Activated naive CD4-positive, alpha-beta T cell treated with Interleukin-2 at 50 U/mL for 16 hours (primary cell): ENCODE data around the gene LRRIQ3.
"Not testable (repeated sequence)": the region's sequence is repeated elsewhere in the genome, so short reads cannot be mapped to it uniquely, and the experiment has no call there.

ENCODE experiments used
- DNase-seq: peaks from one replicate; pipeline ENCODE4 v3.0.0-alpha.2; 2020

LRRIQ3 gene

DNA sequence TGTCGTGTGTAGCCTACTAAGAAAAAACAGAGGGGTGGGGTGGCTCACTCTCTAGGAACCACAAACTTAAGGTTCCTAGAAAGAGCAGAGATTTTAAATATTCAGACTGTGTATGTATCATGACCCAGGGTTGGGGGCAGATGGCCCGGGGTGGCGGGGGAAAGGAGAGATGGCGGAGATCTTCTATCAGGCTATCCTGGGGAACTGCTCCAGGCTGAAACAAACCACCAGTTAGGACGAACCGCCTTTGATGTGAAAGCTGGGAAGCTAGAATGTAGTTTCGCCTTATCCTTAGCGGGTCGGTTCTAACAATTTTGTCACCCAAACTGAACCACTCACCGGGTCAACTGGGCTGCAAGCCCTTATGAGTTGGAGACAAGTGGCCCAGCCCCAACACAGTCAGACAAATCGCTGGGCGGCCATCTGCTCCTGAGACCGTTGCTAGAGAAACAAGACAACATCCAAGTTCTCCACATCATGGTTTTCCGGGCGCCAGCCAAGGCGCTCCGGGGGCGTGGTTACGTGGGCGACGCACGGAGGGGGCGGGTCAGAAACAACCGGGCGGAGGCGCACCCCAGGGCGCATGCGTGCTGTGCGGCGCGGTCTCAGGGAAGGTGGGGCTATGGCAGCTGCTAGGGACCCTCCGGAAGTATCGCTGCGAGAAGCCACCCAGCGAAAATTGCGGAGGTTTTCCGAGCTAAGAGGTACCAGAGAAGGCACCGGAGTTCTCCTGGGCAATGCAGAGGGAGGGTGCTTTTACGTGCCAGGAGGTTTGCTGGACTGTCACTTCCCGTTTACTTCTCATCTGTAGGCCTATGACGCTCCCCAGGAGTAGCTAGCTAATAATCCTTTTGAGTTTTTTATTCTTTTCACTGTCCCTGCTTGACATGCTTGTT, at the start of gene LRRIQ3, which contains the start of gene FPGT:
Gene LRRIQ3, minus strand, starts transcription at position 520 of the 896 bp plus-strand sequence. CDS start 14,492 bp downstream, outside the sequence.
Gene FPGT, plus strand, starts transcription at position 586 of the 896 bp plus-strand sequence. Its CDS starts 37 bp downstream, at position 623.
- peak; percentile 94 for DNase-seq

DNA sequence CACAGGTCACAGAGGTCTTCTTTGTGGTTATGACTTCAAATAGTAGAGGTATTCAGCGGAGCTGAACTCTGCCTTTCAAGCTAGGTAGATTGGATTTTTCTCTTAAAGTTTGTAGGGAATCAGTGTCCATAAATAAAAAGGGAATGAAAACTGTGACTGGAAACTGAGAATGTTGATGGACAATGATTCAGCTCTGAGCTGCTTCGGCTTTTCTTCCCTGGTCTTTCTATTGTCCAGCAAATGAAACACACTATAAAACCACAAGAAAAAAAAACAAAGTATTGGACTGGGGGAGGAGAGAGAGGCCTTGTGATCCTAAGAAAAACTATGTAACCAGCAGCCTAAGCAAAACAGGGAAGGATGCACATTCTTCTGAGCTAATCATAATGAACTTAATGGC, 48.3 kb upstream of the LRRIQ3 start:
- no peak for DNase-seq

DNA sequence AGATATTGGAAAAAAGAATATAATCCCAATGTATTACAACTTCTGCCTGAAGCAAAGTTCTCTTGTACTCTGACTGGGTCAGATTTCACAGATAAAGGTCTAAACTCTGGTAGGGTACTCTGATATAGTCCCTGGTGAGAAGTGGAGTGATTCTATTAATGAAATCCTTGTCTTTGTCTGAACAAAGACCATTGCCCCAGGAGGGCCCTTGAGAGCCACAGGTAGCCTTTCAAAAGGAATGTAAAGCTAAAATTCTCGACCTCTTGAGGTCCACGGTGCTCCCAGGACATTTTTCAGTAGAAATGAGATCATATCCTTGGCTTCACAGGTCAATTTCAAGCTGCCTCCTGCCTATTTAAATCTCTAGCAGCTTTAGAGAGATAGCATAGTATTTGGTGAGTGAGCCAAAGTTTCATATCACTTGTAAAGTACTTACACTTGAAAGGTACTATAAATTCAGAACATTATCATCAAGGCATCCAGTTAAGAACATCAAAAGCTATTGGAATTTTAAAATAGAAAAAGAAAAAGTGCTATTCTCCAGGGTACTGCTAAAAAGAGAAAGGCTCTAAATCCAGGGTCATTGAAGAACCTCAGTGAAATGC, 47.3 kb upstream of the LRRIQ3 start:
- no peak for DNase-seq

- no peak for DNase-seq
Measured at GRCh38 chr1:74237787-74238186, 39.8 kb upstream of the LRRIQ3 start.

- DNase-seq: no peak
Measured at GRCh38 chr1:74237035-74237434, 39.1 kb upstream of the LRRIQ3 start.

DNA sequence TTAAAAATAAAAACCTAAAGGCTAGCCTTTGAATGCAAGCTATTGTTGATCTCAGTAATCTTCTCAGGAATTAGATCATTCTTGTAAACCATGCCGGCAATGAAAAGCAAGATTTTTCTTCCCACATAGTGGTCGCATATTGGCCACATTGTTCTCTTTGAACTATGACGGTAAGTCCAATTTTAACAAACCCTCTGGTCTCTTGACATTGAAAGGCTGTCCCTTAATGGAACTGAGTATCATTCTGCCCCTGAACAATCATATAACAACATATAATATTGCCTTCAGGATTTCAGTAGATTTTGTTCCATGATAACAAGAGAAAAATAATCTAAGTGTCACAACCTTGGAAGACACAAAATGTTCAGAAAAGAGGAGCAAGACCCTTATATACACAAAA, 38.5 kb upstream of the LRRIQ3 start:
- no peak for DNase-seq

DNA sequence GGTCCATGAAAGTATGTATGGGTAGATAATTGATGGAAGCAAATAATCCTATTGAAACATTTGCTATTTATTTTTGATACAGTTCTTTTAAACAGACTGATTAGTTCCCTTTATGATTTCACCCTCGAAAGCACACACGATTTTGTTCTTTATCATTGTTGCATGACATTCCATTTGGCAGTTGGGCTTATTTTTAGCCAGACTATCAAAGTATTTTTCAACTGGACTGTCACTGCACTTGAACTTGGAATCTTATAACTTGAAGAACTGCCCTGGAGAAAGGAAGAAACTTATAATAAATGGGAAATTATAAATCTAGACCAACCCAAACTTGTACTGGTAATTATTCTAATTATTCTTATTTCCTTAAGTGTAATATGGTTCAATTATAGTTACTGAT, 37.2 kb upstream of the LRRIQ3 start, which contains the start of gene TNNI3K:
Gene TNNI3K, plus strand, starts transcription at position 235 of the 400 bp plus-strand sequence. Its CDS starts 65 bp downstream, at position 300.
- no peak for DNase-seq

DNA sequence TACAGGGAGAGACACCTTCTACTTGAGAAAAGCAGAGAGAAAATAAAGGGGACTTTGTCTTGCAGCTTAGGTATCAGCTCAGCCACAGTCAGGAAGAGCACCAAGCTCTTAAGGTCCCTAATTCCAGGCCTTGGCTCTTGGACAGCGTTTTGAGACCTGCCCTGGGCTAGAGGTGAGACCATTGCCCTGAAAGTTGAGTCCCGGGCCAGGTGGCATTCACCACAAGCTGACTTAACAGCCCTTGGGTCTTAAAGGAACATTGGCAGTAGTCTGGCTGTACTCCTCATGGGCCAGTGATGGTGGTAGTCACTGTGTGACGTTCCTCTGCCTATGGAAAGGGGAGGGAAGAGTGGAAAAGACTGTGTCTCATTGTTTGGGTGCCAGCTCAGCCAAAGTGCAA, 25.5 kb upstream of the LRRIQ3 start:
- DNase-seq: no peak

DNA sequence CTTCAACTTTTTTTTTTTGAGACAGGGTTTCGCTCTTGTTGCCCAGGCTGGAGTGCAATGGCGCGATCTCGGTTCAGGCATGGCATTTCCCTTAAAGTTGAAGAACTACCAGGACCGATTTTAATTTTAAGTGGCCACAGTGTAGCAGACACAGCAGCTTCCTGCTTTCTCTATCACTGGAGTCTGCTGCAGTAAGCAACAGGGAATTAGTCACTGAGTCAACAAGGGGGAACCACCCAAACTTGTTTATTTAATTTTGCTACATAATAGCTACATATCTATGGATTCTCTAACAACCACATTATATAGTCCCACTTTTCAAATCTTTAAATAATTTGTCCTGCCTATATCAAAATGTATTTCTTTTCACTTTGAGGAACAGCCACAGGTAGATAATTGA, 24.7 kb upstream of the LRRIQ3 start:
- DNase-seq: no peak

DNA sequence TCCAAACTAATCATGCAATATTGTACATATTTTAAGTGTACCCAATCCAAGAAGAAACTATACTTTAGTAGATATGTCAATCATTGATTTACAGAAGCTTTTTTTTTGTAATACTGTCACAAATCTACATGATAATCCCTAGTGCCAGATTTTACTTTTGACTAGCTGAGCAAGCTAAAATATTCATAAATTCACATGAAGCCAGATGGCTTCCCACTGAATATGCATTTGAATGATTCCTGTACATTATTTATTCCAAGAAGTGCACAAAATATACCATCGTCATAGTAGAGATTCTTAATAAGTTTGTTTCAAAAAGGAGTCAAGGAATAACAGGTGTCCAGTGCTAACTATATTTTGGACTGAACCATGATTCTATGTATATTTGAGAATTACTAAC, 17.3 kb upstream of the LRRIQ3 start:
- DNase-seq: no peak

DNA sequence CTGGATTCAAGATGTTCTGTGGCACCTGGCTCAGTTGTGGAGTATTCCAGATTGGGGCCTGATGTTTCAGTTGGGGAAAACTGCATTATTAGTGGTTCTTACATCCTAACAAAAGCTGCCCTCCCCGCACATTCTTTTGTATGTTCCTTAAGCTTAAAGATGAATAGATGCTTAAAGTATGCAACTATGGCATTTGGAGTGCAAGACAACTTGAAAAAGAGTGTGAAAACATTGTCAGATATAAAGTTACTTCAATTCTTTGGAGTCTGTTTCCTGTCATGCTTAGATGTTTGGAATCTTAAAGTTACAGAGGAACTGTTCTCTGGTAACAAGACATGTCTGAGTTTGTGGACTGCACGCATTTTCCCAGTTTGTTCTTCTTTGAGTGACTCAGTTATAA, 7.3 kb upstream of the LRRIQ3 start:
- DNase-seq: no peak

DNA sequence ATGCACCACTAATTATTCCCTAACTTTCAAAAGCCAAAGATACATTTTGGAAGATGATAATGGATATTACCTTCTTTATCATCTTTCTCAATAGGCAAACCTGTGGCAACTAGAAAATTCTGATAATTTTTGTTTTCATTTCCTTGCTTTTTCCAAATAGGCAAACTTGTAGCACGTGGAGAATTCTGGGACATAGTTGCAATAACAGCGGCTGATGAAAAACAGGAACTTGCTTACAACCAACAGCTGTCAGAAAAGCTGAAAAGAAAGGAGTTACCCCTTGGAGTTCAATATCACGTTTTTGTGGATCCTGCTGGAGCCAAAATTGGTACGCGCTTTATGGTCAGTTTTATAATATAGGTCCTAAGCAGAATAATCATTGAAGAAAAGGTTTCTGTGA, 1.5 kb upstream of the LRRIQ3 start:
- DNase-seq: no peak

DNA sequence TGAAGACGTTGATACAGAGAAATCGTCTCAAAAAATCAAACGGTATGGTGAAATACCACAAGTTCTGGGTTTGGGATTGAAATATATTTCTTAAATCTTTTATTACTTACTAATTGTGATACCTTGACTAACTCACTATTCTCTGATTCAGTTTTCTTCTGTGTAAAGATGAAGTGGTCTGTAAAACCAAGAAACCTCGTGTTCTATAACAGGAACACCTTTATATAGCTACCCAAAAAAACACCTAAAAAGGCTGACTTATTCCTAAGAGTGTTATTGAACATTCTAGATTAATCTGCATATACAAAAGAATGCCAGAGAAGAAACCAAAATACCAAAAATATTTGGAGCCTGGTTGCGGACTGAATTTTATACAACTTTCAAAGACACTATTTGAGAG, 721 bp downstream of the LRRIQ3 start:
- no peak for DNase-seq

DNA sequence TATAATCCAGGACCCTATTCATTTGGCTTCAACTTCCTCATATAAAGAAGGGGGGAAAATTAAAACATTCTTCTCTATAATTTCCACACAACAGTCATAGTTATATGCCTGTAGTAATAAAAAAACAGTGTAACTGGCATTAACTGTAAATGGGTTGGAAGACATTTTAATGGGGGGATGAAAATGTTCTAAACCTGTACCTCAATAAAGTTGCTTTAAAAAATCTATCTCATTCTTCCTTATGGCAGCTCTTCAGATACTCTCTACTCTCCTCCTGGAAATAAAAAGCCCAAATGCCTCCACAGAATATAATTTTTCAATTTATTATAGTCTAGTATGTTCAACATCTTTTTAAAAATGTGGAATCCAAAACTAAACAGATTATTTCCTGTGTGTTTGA, 2.6 kb downstream of the LRRIQ3 start:
- no peak for DNase-seq

DNA sequence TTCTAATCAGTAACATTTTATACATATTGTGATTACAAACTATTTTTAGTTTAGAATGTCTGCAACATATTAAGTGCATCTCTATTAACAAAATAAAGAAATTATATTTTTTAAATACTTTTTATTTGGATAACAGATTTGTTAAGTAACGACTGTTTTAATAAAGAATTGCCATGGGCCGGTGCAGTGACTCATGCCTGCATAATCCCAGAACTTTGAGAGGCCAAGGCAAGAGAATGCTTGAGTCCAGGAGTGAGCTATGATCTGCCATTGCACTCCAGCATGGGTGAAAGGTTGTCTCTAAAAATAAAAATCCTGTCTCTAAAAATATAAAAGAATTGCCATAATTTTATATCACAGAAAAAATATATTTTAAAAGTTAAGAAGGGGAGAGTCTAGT, 4.1 kb downstream of the LRRIQ3 start:
- DNase-seq: no peak

- no peak for DNase-seq
Measured at GRCh38 chr1:74180490-74180889, 17.5 kb downstream of the LRRIQ3 start.

- DNase-seq: not testable (repeated sequence)
Measured at GRCh38 chr1:74174423-74174822, 23.6 kb downstream of the LRRIQ3 start.

GRCh38 chr1:74162333-74162732, 35.6 kb downstream of the LRRIQ3 start:
- DNase-seq: no peak

- DNase-seq: no peak
Measured at GRCh38 chr1:74161497-74161896, 36.5 kb downstream of the LRRIQ3 start.

GRCh38 chr1:74160046-74160445, 37.9 kb downstream of the LRRIQ3 start:
- DNase-seq: no peak

DNA sequence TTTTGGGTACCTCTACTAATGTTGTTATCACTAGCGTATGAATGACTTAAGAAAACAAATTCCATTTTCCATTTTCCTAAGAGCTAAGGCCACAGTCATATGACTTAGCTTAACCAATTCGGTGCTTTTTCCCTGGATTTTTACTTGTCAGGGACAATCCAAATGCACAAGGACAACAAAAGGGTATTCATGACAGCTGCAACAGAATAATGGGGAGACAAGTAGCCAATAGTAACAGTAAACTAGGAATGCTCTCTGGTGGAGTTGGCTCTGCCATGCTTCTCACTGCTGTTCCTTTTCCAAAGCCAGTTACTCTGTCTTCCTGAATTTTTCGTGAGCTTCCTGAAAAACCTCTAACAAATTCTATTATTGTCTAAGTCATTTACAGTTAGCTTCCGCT, 52.9 kb downstream of the LRRIQ3 start:
- DNase-seq: no peak

- DNase-seq: not testable (repeated sequence)
Measured at GRCh38 chr1:74117370-74117769, 80.6 kb downstream of the LRRIQ3 start.

GRCh38 chr1:74113333-74113732, 84.6 kb downstream of the LRRIQ3 start:
- DNase-seq: no peak

DNA sequence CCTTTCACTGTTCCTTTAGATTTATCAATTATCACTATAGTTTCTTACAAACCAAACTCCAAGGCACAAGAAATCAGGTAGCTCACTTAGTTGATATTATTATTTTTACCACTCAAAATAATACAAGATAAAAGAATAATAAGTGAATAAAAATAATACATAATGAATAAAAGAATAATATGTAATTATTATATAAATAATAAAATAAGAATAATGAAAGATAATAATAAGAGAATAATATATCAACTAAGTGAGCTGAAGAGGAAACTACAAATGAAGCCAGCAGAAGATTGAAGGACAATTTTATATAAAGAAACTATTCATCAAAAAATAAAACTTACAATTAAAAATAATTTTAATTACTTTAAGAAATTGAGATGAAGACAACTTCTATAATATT, 90.6 kb downstream of the LRRIQ3 start:
- no peak for DNase-seq
